Heart left ventricle (tissue), 16 donors: Measurements from ENCODE around the gene C5orf15. TPM values are rescaled to one million over a fixed set of nuclear protein-coding genes. Genes with fewer than 3 reads are reported as not detected.

ENCODE experiments used
- ATAC-seq, 4 donors: fragments of 200-7000 bp; cut with Tn5 transposase; one replicate each; pipeline ENCODE4 v1.9.1; 2020 to 2022; ENCODE audit warnings: moderate library complexity in 4 of 4, mild to moderate bottlenecking in 3 of 4, moderate number of reproducible peaks in 1 of 4
- DNase-seq, 5 donors: peaks; one replicate each; pipeline ENCODE4 v3.0.0-alpha.2; 2020
- H3K27ac ChIP-seq, 12 donors: fragments of 200-600 bp; sonication (generic) in 4 of 12; one replicate each; pipeline versions ENCODE4 v1.5.0 to v1.8.0; 2016 to 2022; ENCODE audit warnings: mild to moderate bottlenecking in 2 of 12
- H3K27me3 ChIP-seq, 9 donors: fragments of 200-600 bp; sonication (generic) in 2 of 9; one replicate each; pipeline versions ENCODE4 v1.5.1 to v1.8.0; 2016 to 2022; ENCODE audit warnings: mild to moderate bottlenecking in 3 of 9
- H3K36me3 ChIP-seq, 9 donors: fragments of 200-600 bp; sonication (generic) in 2 of 9; one replicate each; pipeline versions ENCODE4 v1.5.0 to v1.8.0; 2018 to 2022; ENCODE audit warnings: mild to moderate bottlenecking in 2 of 9
- H3K4me1 ChIP-seq, 12 donors: fragments of 200-600 bp; sonication (generic) in 4 of 12; one replicate each; pipeline versions ENCODE4 v1.5.0 to v1.8.0; 2016 to 2022; ENCODE audit warnings: mild to moderate bottlenecking in 3 of 12
- H3K4me3 ChIP-seq, 12 donors: fragments of 200-600 bp; sonication (generic) in 4 of 12; one replicate each; pipeline versions ENCODE4 v1.5.0 to v1.8.0; 2017 to 2022; ENCODE audit warnings: mild to moderate bottlenecking in 9 of 12, moderate library complexity in 4 of 12
- H3K9me3 ChIP-seq, 12 donors: fragments of 200-600 bp; sonication (generic) in 4 of 12; one replicate each; pipeline versions ENCODE4 v1.5.0 to v1.8.0; 2016 to 2022; ENCODE audit warnings: mild to moderate bottlenecking in 1 of 12
- CTCF ChIP-seq, 12 donors: fragments of 200-600 bp; sonication (generic) in 4 of 12; IDR thresholded peaks; one replicate each; pipeline versions ENCODE4 v1.5.0 to v1.8.0; 2018 to 2022; ENCODE audit warnings: antibody characterized with exemption in 12 of 12, mild to moderate bottlenecking in 5 of 12
- POLR2A ChIP-seq, 2 donors: fragments of 450-650 bp; IDR thresholded peaks; one replicate each; pipeline ENCODE4 v1.6.1; 2017; ENCODE audit warnings: antibody characterized with exemption in 2 of 2, mild to moderate bottlenecking in 2 of 2, moderate library complexity in 2 of 2
- WGBS, 4 donors: extraction: QIAGEN DNeasy Blood & Tissue Kit in 2 of 4; methylation state at CpG; one replicate each; pipeline versions ENCODE4 v1.1.5 to v1.1.7; 2013 to 2018; 5-methylcytosine and 5-hydroxymethylcytosine counted together
- intact Hi-C, 10 donors: fragments of 100-400 bp; cut with DNase I; formaldehyde crosslinking; loops; one replicate each; pipeline versions ENCODE4 v1.11.1 to v1.14.2; 2022
- polyA plus RNA-seq, 2 donors: library from polyadenylated mRNA; stranded (reverse); fragments of 200-250 nt; gene quantifications; one replicate each; pipeline ENCODE4 v1.2.3, GENCODE V29; 2013
- total RNA-seq, 9 donors: library from RNA; depleted of rRNA in 2 of 9; stranded (reverse); fragments of >200 nt in 2 of 9; fragmentation: NEBNext Ultra II Directional in 3 of 9; extraction: Animal tissue kit (Norgen Biotek cat#: 25700) in 3 of 9; gene quantifications; one replicate each; pipeline versions ENCODE4 v1.1.0 to v1.2.4, GENCODE V29; 2016 to 2023
- donor health status: ischemic (EF 13 %, LVEDD 7.1; RV severe dilation, severe dysfunction).
- donor health status: healthy with polysubstance abuse.
- donor health status: DM: no; HTN: yes; CAD: no.
- donor health status: DM: no; HTN: no; CAD: no.
- donor health status: ischemic (EF 25% LVEDD 6.9; RV normal size, moderate dysfunction).
- donor health status: ischemic (EF 25% LVEDD 5.7; RV mildly dilated, moderate dysfunction).
- donor health status: healthy.
- donor health status: DM: yes; HTN: yes; CAD: no.
- donor health status: ischemic (EF 35%, LVEDD 5.7; RV mildly dilated, moderate dysfunction).
- donor health status: nonischemic (EF 11% LVEDD 7.7; RV severe dilation, severe dysfunction).
- donor health status: DM: yes; HTN: yes; CAD: no.
- donor health status: PGD.
- donor health status: ischemic (EF 29% LVEDD 5.4; RV normal size, mild dysfunction).
- donor health status: nonischemic (EF 23%, LVEDD 6.1; RV moderate dilation, normal function).

The C5orf15 gene
- total and polyA plus RNA-seq, 11 donors = 15.8 to 68.6 (median 35.8) TPM

GRCh38 chr5:134000696-134001453, 32.5 kb upstream of the C5orf15 start:
- TF ChIP-seq CTCF (IDR thresholded peaks at IDR 0.05) (no peak), POLR2A (IDR thresholded peaks at IDR 0.05) (no peak)
- no peak for ATAC-seq
- Histone ChIP-seq H3K27me3 (no peaks in the 10 kb centered on the region), H3K4me3 (no peak overlapping the region), H3K36me3 (peaks cover 0 to 23% (median 8%) of the 10 kb centered on the region in 9 donors), H3K4me1 (peaks cover 8 to 83% (median 67%) of the 10 kb centered on the region in 12 donors), H3K27ac (peak overlapping the region in 11 of 12 donors; percentile 39 to 100 (median 66)), H3K9me3 (no peaks in the 10 kb centered on the region)
- intact Hi-C loops = loop anchor here in 1 of 10 donors (5.0 kb wide), 1 partner anchor 34 kb away; the partner anchor contains the start of gene C5orf15
- whole genome bisulfite sequencing, 4 donors = 63 to 78% (median 75%) methylated on average over 10 of the region's 10 CpGs
- no peak for DNase-seq

- intact Hi-C loops = loop anchor here in 1 of 10 donors (5.0 kb wide), 1 partner anchor 33 kb away; the partner anchor contains the start of gene C5orf15
Measured at GRCh38 chr5:134000091-134000511, 31.7 kb upstream of the C5orf15 start.

GRCh38 chr5:133998807-133999206, 30.4 kb upstream of the C5orf15 start:
- ATAC-seq = no peak
- H3K27me3 ChIP-seq = no peaks in the 10 kb centered on the region
- H3K36me3 ChIP-seq = peaks cover 0 to 23% (median 8%) of the 10 kb centered on the region in 9 donors
- DNase-seq = no peak
- H3K27ac ChIP-seq = peak overlapping the region in 3 of 12 donors; percentile 44 to 95 (median 78)
- no peak overlapping the region for H3K4me3 ChIP-seq
- no peaks in the 10 kb centered on the region for H3K9me3 ChIP-seq
- peaks cover 11 to 97% (median 79%) of the 10 kb centered on the region in 12 donors for H3K4me1 ChIP-seq
- intact Hi-C loops = no loop called here
- 84 to 89% (median 86%) methylated on average over 5 to 7 of the region's 7 CpGs for WGBS, 4 donors
- TF ChIP-seq CTCF (IDR thresholded peaks at IDR 0.05) (no peak), POLR2A (IDR thresholded peaks at IDR 0.05) (no peak)

More at GRCh38 chr5:134000091-134000511, 31.7 kb upstream of the C5orf15 start:
- Histone ChIP-seq H3K27ac (peak overlapping the region in 11 of 12 donors; percentile 15 to 100 (median 64)), H3K4me3 (peak overlapping the region in 1 of 12 donors; percentile 5), H3K9me3 (no peaks in the 10 kb centered on the region), H3K36me3 (peaks cover 0 to 23% (median 8%) of the 10 kb centered on the region in 9 donors), H3K27me3 (no peaks in the 10 kb centered on the region), H3K4me1 (peaks cover 11 to 84% (median 71%) of the 10 kb centered on the region in 12 donors)
- TF ChIP-seq CTCF (IDR thresholded peaks at IDR 0.05) = no peak
- no peak for TF ChIP-seq POLR2A (IDR thresholded peaks at IDR 0.05)
- ATAC-seq (peak; percentile 1 to 17 (median 9)), DNase-seq (peak in 2 of 5 donors; percentile 54 to 61)
- WGBS, 4 donors = 53 to 72% (median 63%) methylated on average over 5 of the region's 5 CpGs

- peak overlapping the region in 1 of 12 donors; percentile 78 for H3K27ac ChIP-seq
- intact Hi-C loops = no loop called here
- DNase-seq (no peak), ATAC-seq (no peak)
- H3K4me3 ChIP-seq = no peak overlapping the region
- H3K36me3 ChIP-seq = peaks cover 0 to 23% (median 8%) of the 10 kb centered on the region in 9 donors
- WGBS, 4 donors = 72 to 90% (median 81%) methylated on average over 6 of the region's 6 CpGs
- H3K27me3 ChIP-seq = no peaks in the 10 kb centered on the region
- H3K9me3 ChIP-seq = no peaks in the 10 kb centered on the region
- TF ChIP-seq CTCF (IDR thresholded peaks at IDR 0.05) (no peak), POLR2A (IDR thresholded peaks at IDR 0.05) (no peak)
- peaks cover 9 to 99% (median 80%) of the 10 kb centered on the region in 12 donors for H3K4me1 ChIP-seq
Measured at GRCh38 chr5:133998042-133998441, 29.6 kb upstream of the C5orf15 start.
